Central memory CD8-positive, alpha-beta T cell (primary cell): ENCODE measurements around the gene MROH7.

ENCODE experiments used
- ATAC-seq: fragments of 150-1000 bp; cut with Tn5 transposase; replicated peaks from 2 replicates; pipeline ENCODE4 v1.10.0; 2022; ENCODE audit warnings: mild to moderate bottlenecking, moderate FRiP score, moderate number of reproducible peaks; ENCODE audit not compliant: poor library complexity, severe bottlenecking; ENCODE audit errors: extremely low read depth
- DNase-seq, 2 donors: peaks; one replicate each; pipeline ENCODE4 v3.0.0; 2021; ENCODE audit warnings: low spot score in 2 of 2
- H3K27ac Mint-ChIP-seq: one replicate; pipeline ENCODE4 v1.8.0; 2022; ENCODE audit warnings: low read depth, mild to moderate bottlenecking, moderate library complexity, mixed read lengths
- H3K27me3 Mint-ChIP-seq: one replicate; pipeline ENCODE4 v1.8.0; 2022; ENCODE audit warnings: mixed read lengths
- H3K36me3 Mint-ChIP-seq: one replicate; pipeline ENCODE4 v1.8.0; 2022; ENCODE audit warnings: mild to moderate bottlenecking, moderate library complexity, mixed read lengths; ENCODE audit not compliant: insufficient read depth
- H3K4me1 Mint-ChIP-seq: one replicate; pipeline ENCODE4 v1.8.0; 2022; ENCODE audit warnings: mixed read lengths
- H3K4me3 Mint-ChIP-seq: one replicate; pipeline ENCODE4 v1.8.0; 2022; ENCODE audit warnings: mild to moderate bottlenecking, moderate library complexity, mixed read lengths
- H3K9me3 Mint-ChIP-seq: one replicate; pipeline ENCODE4 v1.8.0; 2022; ENCODE audit warnings: mixed read lengths

The MROH7 gene

GRCh38 chr1:54715493-54716298, 74.1 kb downstream of the MROH7 start, which contains the start of gene TTC4:
TTC4 (plus strand) TSS chr1:54715861; CDS start chr1:54715909, 48 bp downstream.
- peak; percentile 72 to 78 for DNase-seq
- H3K27ac Mint-ChIP-seq, result peak within 1 kb of the TSS; percentile 68
- H3K36me3 Mint-ChIP-seq, result peaks cover 16% of the 10 kb centered on the region
- H3K4me1 Mint-ChIP-seq, result peaks cover 31% of the 10 kb centered on the region
- no peaks in the 10 kb centered on the region for H3K27me3 Mint-ChIP-seq
- H3K9me3 Mint-ChIP-seq, result no peaks in the 10 kb centered on the region
- peak within 1 kb of the TSS; percentile 71 for H3K4me3 Mint-ChIP-seq
- ATAC-seq, result peak; percentile 95

- H3K4me1 Mint-ChIP-seq, result peaks cover 31% of the 10 kb centered on the region
- DNase-seq (no peak), ATAC-seq (no peak)
- no peaks in the 10 kb centered on the region for H3K9me3 Mint-ChIP-seq
- peak overlapping the region; percentile 71 for H3K4me3 Mint-ChIP-seq
- no peaks in the 10 kb centered on the region for H3K27me3 Mint-ChIP-seq
- peak overlapping the region; percentile 68 for H3K27ac Mint-ChIP-seq
- peaks cover 21% of the 10 kb centered on the region for H3K36me3 Mint-ChIP-seq
Measured at GRCh38 chr1:54716299-54717047, 74.9 kb downstream of the MROH7 start.

- Mint-ChIP-seq H3K27ac (no peak overlapping the region), H3K9me3 (no peaks in the 10 kb centered on the region), H3K4me3 (no peak overlapping the region), H3K36me3 (peaks cover 47% of the 10 kb centered on the region), H3K27me3 (no peaks in the 10 kb centered on the region), H3K4me1 (peaks cover 18% of the 10 kb centered on the region)
- DNase-seq (no peak), ATAC-seq (no peak)
Measured at GRCh38 chr1:54721719-54722118, 80.1 kb downstream of the MROH7 start.

- ATAC-seq, result no peak
- no peak overlapping the region for H3K4me3 Mint-ChIP-seq
- H3K36me3 Mint-ChIP-seq, result peaks cover 52% of the 10 kb centered on the region
- no peak overlapping the region for H3K27ac Mint-ChIP-seq
- H3K4me1 Mint-ChIP-seq, result peaks cover 5% of the 10 kb centered on the region
- no peaks in the 10 kb centered on the region for H3K9me3 Mint-ChIP-seq
- H3K27me3 Mint-ChIP-seq, result no peaks in the 10 kb centered on the region
- DNase-seq, result no peak
Measured at GRCh38 chr1:54723985-54724384, 82.4 kb downstream of the MROH7 start.

GRCh38 chr1:54724771-54725170, 83.2 kb downstream of the MROH7 start:
- H3K9me3 Mint-ChIP-seq, result no peaks in the 10 kb centered on the region
- H3K27me3 Mint-ChIP-seq, result no peaks in the 10 kb centered on the region
- DNase-seq, result no peak
- no peak overlapping the region for H3K4me3 Mint-ChIP-seq
- H3K36me3 Mint-ChIP-seq, result peaks cover 55% of the 10 kb centered on the region
- no peak for ATAC-seq
- no peak overlapping the region for H3K27ac Mint-ChIP-seq
- no peaks in the 10 kb centered on the region for H3K4me1 Mint-ChIP-seq

GRCh38 chr1:54728027-54728426, 86.4 kb downstream of the MROH7 start:
- Mint-ChIP-seq H3K27ac (no peak overlapping the region), H3K9me3 (no peaks in the 10 kb centered on the region), H3K4me1 (no peaks in the 10 kb centered on the region), H3K36me3 (peaks cover 63% of the 10 kb centered on the region), H3K4me3 (no peak overlapping the region), H3K27me3 (no peaks in the 10 kb centered on the region)
- ATAC-seq (no peak), DNase-seq (no peak)

- H3K36me3 Mint-ChIP-seq, result peaks cover 55% of the 10 kb centered on the region
- DNase-seq, result no peak
- no peak for ATAC-seq
- peak overlapping the region; percentile 16 for H3K27ac Mint-ChIP-seq
- peaks cover 6% of the 10 kb centered on the region for H3K4me1 Mint-ChIP-seq
- H3K4me3 Mint-ChIP-seq, result no peak overlapping the region
- H3K9me3 Mint-ChIP-seq, result no peaks in the 10 kb centered on the region
- no peaks in the 10 kb centered on the region for H3K27me3 Mint-ChIP-seq
Measured at GRCh38 chr1:54736685-54737084, 95.1 kb downstream of the MROH7 start.

- peaks cover 57% of the 10 kb centered on the region for H3K36me3 Mint-ChIP-seq
- ATAC-seq (no peak), DNase-seq (no peak)
- H3K4me3 Mint-ChIP-seq, result no peak overlapping the region
- no peaks in the 10 kb centered on the region for H3K9me3 Mint-ChIP-seq
- H3K27me3 Mint-ChIP-seq, result no peaks in the 10 kb centered on the region
- no peak overlapping the region for H3K27ac Mint-ChIP-seq
- H3K4me1 Mint-ChIP-seq, result peaks cover 6% of the 10 kb centered on the region
Measured at GRCh38 chr1:54738244-54738643, 96.7 kb downstream of the MROH7 start.

- DNase-seq, result no peak
- H3K9me3 Mint-ChIP-seq, result no peaks in the 10 kb centered on the region
- no peaks in the 10 kb centered on the region for H3K4me1 Mint-ChIP-seq
- no peak overlapping the region for H3K27ac Mint-ChIP-seq
- H3K4me3 Mint-ChIP-seq, result no peak overlapping the region
- no peak for ATAC-seq
- H3K36me3 Mint-ChIP-seq, result peaks cover 41% of the 10 kb centered on the region
- H3K27me3 Mint-ChIP-seq, result no peaks in the 10 kb centered on the region
Measured at GRCh38 chr1:54741531-54741930, 99.9 kb downstream of the MROH7 start.

- ATAC-seq, result no peak
- DNase-seq, result no peak
- Mint-ChIP-seq H3K4me1 (no peaks in the 10 kb centered on the region), H3K27me3 (no peaks in the 10 kb centered on the region), H3K4me3 (no peak overlapping the region), H3K9me3 (no peaks in the 10 kb centered on the region), H3K27ac (no peak overlapping the region), H3K36me3 (peaks cover 36% of the 10 kb centered on the region)
Measured at GRCh38 chr1:54742282-54742681, 100.7 kb downstream of the MROH7 start.

GRCh38 chr1:54743416-54744226, 102.0 kb downstream of the MROH7 start:
- ATAC-seq (no peak), DNase-seq (no peak)
- no peaks in the 10 kb centered on the region for H3K27me3 Mint-ChIP-seq
- peaks cover 24% of the 10 kb centered on the region for H3K36me3 Mint-ChIP-seq
- H3K4me3 Mint-ChIP-seq, result no peak overlapping the region
- H3K4me1 Mint-ChIP-seq, result no peaks in the 10 kb centered on the region
- no peaks in the 10 kb centered on the region for H3K9me3 Mint-ChIP-seq
- no peak overlapping the region for H3K27ac Mint-ChIP-seq

- H3K36me3 Mint-ChIP-seq, result peaks cover 18% of the 10 kb centered on the region
Measured at GRCh38 chr1:54744696-54745095, 103.1 kb downstream of the MROH7 start.

More at GRCh38 chr1:54744696-54745095, 103.1 kb downstream of the MROH7 start:
- no peak overlapping the region for H3K4me3 Mint-ChIP-seq
- ATAC-seq (no peak), DNase-seq (no peak)
- H3K27ac Mint-ChIP-seq, result no peak overlapping the region
- H3K27me3 Mint-ChIP-seq, result no peaks in the 10 kb centered on the region
- no peaks in the 10 kb centered on the region for H3K4me1 Mint-ChIP-seq
- no peaks in the 10 kb centered on the region for H3K9me3 Mint-ChIP-seq
